Subcutaneous adipose tissue (tissue), 4 donors: ENCODE data around the gene PAAF1. TPM values are rescaled to one million over a fixed set of nuclear protein-coding genes. Genes with fewer than 3 reads are reported as not detected.

Experiments used
- CTCF ChIP-seq: fragments of 450-650 bp; IDR thresholded peaks from one replicate; pipeline ENCODE4 v1.5.1; 2016; ENCODE audit warnings: low read depth, mild to moderate bottlenecking, control low read depth, antibody characterized with exemption, moderate library complexity
- total RNA-seq, 4 donors: library from RNA; depleted of rRNA; stranded (reverse); fragments of >200 nt; gene quantifications; one replicate each; pipeline ENCODE4 v1.1.0, GENCODE V29; 2016

The PAAF1 gene
- total RNA-seq, 4 donors from 2014 or later: 8.2 to 28.4 (median 20.6) TPM

GRCh38 chr11:73883856-73884255 lies 7.1 kb downstream of the PAAF1 start:
- TF ChIP-seq CTCF: no peak

DNA sequence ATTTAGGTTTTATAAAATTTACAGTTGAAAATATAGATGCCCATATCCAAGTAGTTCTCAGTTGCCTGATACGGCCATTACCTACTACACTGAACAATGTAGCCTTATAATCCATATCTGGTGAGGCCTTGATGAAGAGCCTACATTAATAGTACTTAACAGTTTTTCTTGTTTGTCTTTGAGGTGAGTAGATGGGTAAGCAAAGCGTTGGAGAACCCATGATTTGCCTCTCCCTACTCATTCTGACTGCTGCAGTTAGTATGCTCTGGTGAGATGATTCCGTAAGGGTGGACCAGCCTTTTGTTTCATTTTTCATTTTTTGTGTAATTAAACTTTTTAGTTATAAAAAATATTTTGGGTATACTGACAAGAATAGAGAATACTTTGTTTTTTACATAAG lies 11.4 kb downstream of the PAAF1 start:
- TF ChIP-seq CTCF: no peak

DNA sequence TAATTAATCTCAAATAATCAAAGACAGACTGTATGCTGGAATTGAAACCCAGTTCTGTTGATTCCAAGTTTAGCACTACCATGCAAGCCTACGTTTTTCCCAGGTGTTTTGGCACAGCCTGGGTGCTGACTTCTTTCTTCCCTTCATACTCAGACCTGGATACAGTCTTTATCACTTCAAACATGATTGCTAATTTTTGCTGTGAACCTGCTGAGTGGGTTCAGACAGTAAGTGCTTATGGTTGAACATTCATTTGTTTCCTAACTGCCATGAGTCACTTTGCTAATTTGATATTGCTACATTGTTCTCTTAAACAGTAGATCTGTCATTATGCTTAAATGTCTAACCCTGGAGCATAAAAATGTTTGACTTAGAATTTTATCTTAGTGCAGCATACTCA lies 12.2 kb downstream of the PAAF1 start:
- TF ChIP-seq CTCF: no peak

DNA sequence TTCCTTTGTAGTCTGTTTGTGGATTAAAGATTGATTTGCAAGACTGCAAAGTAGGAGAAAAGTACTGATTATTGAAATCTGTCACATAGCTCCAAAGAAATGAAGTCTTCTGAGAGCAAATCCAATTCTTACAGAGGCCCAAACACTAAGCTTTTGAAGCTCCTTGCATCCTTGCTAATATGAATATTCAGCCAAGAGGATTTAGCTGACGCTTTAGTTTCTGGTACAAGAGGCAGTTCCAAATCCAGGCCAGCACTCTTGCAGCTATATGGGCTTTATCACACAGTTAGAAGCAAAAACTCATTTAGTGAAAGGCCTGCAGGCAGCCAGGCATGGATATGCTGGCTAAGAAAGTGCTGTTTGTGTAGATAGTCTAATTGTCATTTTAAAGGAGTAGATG lies 12.7 kb downstream of the PAAF1 start:
- TF ChIP-seq CTCF: no peak

- no peak for TF ChIP-seq CTCF
Observed at GRCh38 chr11:73893041-73893440, 16.2 kb downstream of the PAAF1 start.

- TF ChIP-seq CTCF: no peak
Observed at GRCh38 chr11:73894725-73895335, 18.0 kb downstream of the PAAF1 start.

GRCh38 chr11:73902303-73902702 lies 25.5 kb downstream of the PAAF1 start:
- no peak for TF ChIP-seq CTCF
